Activated naive CD4-positive, alpha-beta T cell treated with anti-CD3 and anti-CD28 coated beads, Interleukin-2, amount 10 ng/mL, durations not matched to agents 7 days and 5 days (primary cell): ENCODE results near the gene COL27A1.

Experiments
- CTCF ChIA-PET: fragments of 350-600 bp; sonication (Branson Sonifier 250); formaldehyde crosslinking; loops from one replicate; lab custom pipeline; 2021; ENCODE audit warnings: antibody characterized with exemption; lab: Charles Lee
- DNase-seq: peaks from one replicate; pipeline ENCODE4 v3.0.0-alpha.2; 2020
- H3K27ac Mint-ChIP-seq: one replicate; pipeline ENCODE4 v1.8.0; 2021; ENCODE audit warnings: mild to moderate bottlenecking, moderate library complexity, mixed read lengths
- H3K27me3 Mint-ChIP-seq: one replicate; pipeline ENCODE4 v1.8.0; 2021; ENCODE audit warnings: mild to moderate bottlenecking, mixed read lengths
- H3K36me3 Mint-ChIP-seq: one replicate; pipeline ENCODE4 v1.8.0; 2021; ENCODE audit warnings: mixed read lengths
- H3K4me1 Mint-ChIP-seq: one replicate; pipeline ENCODE4 v1.8.0; 2021; ENCODE audit warnings: mixed read lengths
- H3K4me3 Mint-ChIP-seq: one replicate; pipeline ENCODE4 v1.8.0; 2021; ENCODE audit warnings: mild to moderate bottlenecking, moderate library complexity, mixed read lengths
- H3K9me3 Mint-ChIP-seq: one replicate; pipeline ENCODE4 v1.8.0; 2021; ENCODE audit warnings: mixed read lengths

The COL27A1 gene

GRCh38 chr9:114240647-114241558 is 85.6 kb downstream of the COL27A1 start:
- Mint-ChIP-seq H3K36me3 (no peaks in the 10 kb centered on the region), H3K4me1 (no peaks in the 10 kb centered on the region)
- CTCF ChIA-PET: no interaction called here

GRCh38 chr9:114242837-114243236 is 87.5 kb downstream of the COL27A1 start:
- CTCF ChIA-PET: no interaction called here
- no peak for DNase-seq
- Mint-ChIP-seq H3K27me3 (no peaks in the 10 kb centered on the region), H3K4me3 (no peak overlapping the region), H3K36me3 (no peaks in the 10 kb centered on the region), H3K27ac (no peak overlapping the region), H3K4me1 (no peaks in the 10 kb centered on the region), H3K9me3 (no peaks in the 10 kb centered on the region)

More at GRCh38 chr9:114240647-114241558, 85.6 kb downstream of the COL27A1 start:
- H3K9me3 Mint-ChIP-seq: no peaks in the 10 kb centered on the region
- no peak for DNase-seq
- H3K27me3 Mint-ChIP-seq: peaks cover 6% of the 10 kb centered on the region
- H3K4me3 Mint-ChIP-seq: no peak overlapping the region
- no peak overlapping the region for H3K27ac Mint-ChIP-seq

GRCh38 chr9:114243240-114243639 is 87.9 kb downstream of the COL27A1 start:
- Mint-ChIP-seq H3K4me3 (no peak overlapping the region), H3K4me1 (no peaks in the 10 kb centered on the region), H3K27me3 (no peaks in the 10 kb centered on the region), H3K9me3 (no peaks in the 10 kb centered on the region), H3K27ac (no peak overlapping the region), H3K36me3 (no peaks in the 10 kb centered on the region)
- no peak for DNase-seq
- CTCF ChIA-PET: no interaction called here

- no peak overlapping the region for H3K4me3 Mint-ChIP-seq
- H3K4me1 Mint-ChIP-seq: no peaks in the 10 kb centered on the region
- no peaks in the 10 kb centered on the region for H3K9me3 Mint-ChIP-seq
- CTCF ChIA-PET: no interaction called here
- H3K27me3 Mint-ChIP-seq: no peaks in the 10 kb centered on the region
- no peak overlapping the region for H3K27ac Mint-ChIP-seq
- DNase-seq: no peak
- H3K36me3 Mint-ChIP-seq: no peaks in the 10 kb centered on the region
Observed at GRCh38 chr9:114244570-114244969, 89.2 kb downstream of the COL27A1 start.

GRCh38 chr9:114246558-114246957 is 91.2 kb downstream of the COL27A1 start:
- CTCF ChIA-PET: no interaction called here
- H3K4me1 Mint-ChIP-seq: no peaks in the 10 kb centered on the region
- no peaks in the 10 kb centered on the region for H3K36me3 Mint-ChIP-seq
- H3K27me3 Mint-ChIP-seq: no peaks in the 10 kb centered on the region
- no peak overlapping the region for H3K4me3 Mint-ChIP-seq
- no peaks in the 10 kb centered on the region for H3K9me3 Mint-ChIP-seq
- H3K27ac Mint-ChIP-seq: no peak overlapping the region
- no peak for DNase-seq

GRCh38 chr9:114247077-114247476 is 91.7 kb downstream of the COL27A1 start:
- Mint-ChIP-seq H3K4me3 (no peak overlapping the region), H3K27me3 (no peaks in the 10 kb centered on the region), H3K27ac (no peak overlapping the region), H3K4me1 (no peaks in the 10 kb centered on the region), H3K9me3 (no peaks in the 10 kb centered on the region), H3K36me3 (no peaks in the 10 kb centered on the region)
- CTCF ChIA-PET: no interaction called here
- DNase-seq: no peak

- no peaks in the 10 kb centered on the region for H3K4me1 Mint-ChIP-seq
- no peaks in the 10 kb centered on the region for H3K9me3 Mint-ChIP-seq
- H3K4me3 Mint-ChIP-seq: no peak overlapping the region
Observed at GRCh38 chr9:114247491-114247890, 92.2 kb downstream of the COL27A1 start.

GRCh38 chr9:114248299-114248707 is 93.0 kb downstream of the COL27A1 start:
- CTCF ChIA-PET: no interaction called here
- Mint-ChIP-seq H3K4me1 (no peaks in the 10 kb centered on the region), H3K9me3 (no peaks in the 10 kb centered on the region), H3K27me3 (no peaks in the 10 kb centered on the region), H3K27ac (no peak overlapping the region), H3K36me3 (no peaks in the 10 kb centered on the region), H3K4me3 (no peak overlapping the region)
- no peak for DNase-seq

More at GRCh38 chr9:114247491-114247890, 92.2 kb downstream of the COL27A1 start:
- H3K27me3 Mint-ChIP-seq: no peaks in the 10 kb centered on the region
- no peak overlapping the region for H3K27ac Mint-ChIP-seq
- CTCF ChIA-PET: no interaction called here
- DNase-seq: no peak
- H3K36me3 Mint-ChIP-seq: no peaks in the 10 kb centered on the region

GRCh38 chr9:114249424-114250234 is 94.3 kb downstream of the COL27A1 start:
- CTCF ChIA-PET: no interaction called here
- H3K4me3 Mint-ChIP-seq: no peak overlapping the region
- H3K27ac Mint-ChIP-seq: no peak overlapping the region
- DNase-seq: no peak
- no peaks in the 10 kb centered on the region for H3K9me3 Mint-ChIP-seq
- no peaks in the 10 kb centered on the region for H3K36me3 Mint-ChIP-seq
- no peaks in the 10 kb centered on the region for H3K4me1 Mint-ChIP-seq
- H3K27me3 Mint-ChIP-seq: no peaks in the 10 kb centered on the region

GRCh38 chr9:114250235-114250568 is 94.9 kb downstream of the COL27A1 start:
- no peaks in the 10 kb centered on the region for H3K36me3 Mint-ChIP-seq
- no peaks in the 10 kb centered on the region for H3K9me3 Mint-ChIP-seq
- DNase-seq: no peak
- H3K4me1 Mint-ChIP-seq: no peaks in the 10 kb centered on the region
- H3K27ac Mint-ChIP-seq: no peak overlapping the region
- no peak overlapping the region for H3K4me3 Mint-ChIP-seq
- H3K27me3 Mint-ChIP-seq: no peaks in the 10 kb centered on the region
- CTCF ChIA-PET: no interaction called here

GRCh38 chr9:114250648-114251047 is 95.3 kb downstream of the COL27A1 start:
- Mint-ChIP-seq H3K4me3 (no peak overlapping the region), H3K4me1 (no peaks in the 10 kb centered on the region), H3K27ac (no peak overlapping the region), H3K9me3 (no peaks in the 10 kb centered on the region), H3K36me3 (no peaks in the 10 kb centered on the region), H3K27me3 (no peaks in the 10 kb centered on the region)
- no peak for DNase-seq
- CTCF ChIA-PET: no interaction called here

- H3K4me3 Mint-ChIP-seq: no peak overlapping the region
- H3K27ac Mint-ChIP-seq: no peak overlapping the region
- H3K4me1 Mint-ChIP-seq: no peaks in the 10 kb centered on the region
- H3K9me3 Mint-ChIP-seq: no peaks in the 10 kb centered on the region
- no peaks in the 10 kb centered on the region for H3K36me3 Mint-ChIP-seq
- CTCF ChIA-PET: no interaction called here
- no peaks in the 10 kb centered on the region for H3K27me3 Mint-ChIP-seq
- no peak for DNase-seq
Observed at GRCh38 chr9:114252394-114252793, 97.1 kb downstream of the COL27A1 start.

GRCh38 chr9:114256827-114257328 is 101.5 kb downstream of the COL27A1 start:
- H3K36me3 Mint-ChIP-seq: no peaks in the 10 kb centered on the region
- no peaks in the 10 kb centered on the region for H3K9me3 Mint-ChIP-seq
- no peaks in the 10 kb centered on the region for H3K27me3 Mint-ChIP-seq
- no peak for DNase-seq
- no peaks in the 10 kb centered on the region for H3K4me1 Mint-ChIP-seq
- no peak overlapping the region for H3K27ac Mint-ChIP-seq
- H3K4me3 Mint-ChIP-seq: no peak overlapping the region
- CTCF ChIA-PET: no interaction called here

- Mint-ChIP-seq H3K4me3 (no peak overlapping the region), H3K36me3 (no peaks in the 10 kb centered on the region), H3K27ac (no peak overlapping the region), H3K9me3 (no peaks in the 10 kb centered on the region), H3K27me3 (no peaks in the 10 kb centered on the region), H3K4me1 (no peaks in the 10 kb centered on the region)
- no peak for DNase-seq
- CTCF ChIA-PET: no interaction called here
Observed at GRCh38 chr9:114258218-114258617, 102.9 kb downstream of the COL27A1 start.
